Panc1 (cell line): ENCODE results near the gene PPP2R3B. TPM values are rescaled to one million over a fixed set of nuclear protein-coding genes. Genes with fewer than 3 reads are reported as not detected.

Source experiments
- ATAC-seq: fragments of 200-7000 bp; cut with Tn5 transposase; 2 replicates; pipeline ENCODE4 v1.9.1; 2020; ENCODE audit warnings: mild to moderate bottlenecking, moderate library complexity
- BruUV-seq: library from RNA; stranded (reverse); fragments of 400-500 nt; replicated peaks from 2 replicates; lab custom pipeline; 2021; lab: Mats Ljungman, UMichigan
- CTCF ChIA-PET: fragments of 300-600 bp; sonication (Branson Sonifier 250); formaldehyde crosslinking; loops from one replicate; lab custom pipeline; 2022; ENCODE audit warnings: antibody characterized with exemption; lab: Charles Lee
- POLR2A ChIA-PET: fragments of 300-600 bp; sonication (Branson Sonifier 250); formaldehyde crosslinking; loops from one replicate; lab custom pipeline; 2022; ENCODE audit warnings: antibody characterized with exemption; lab: Charles Lee
- DNase-seq: peaks from one replicate; pipeline ENCODE4 v3.0.0-alpha.2; 2010; ENCODE audit warnings: low read depth, low spot score
- H3K27ac ChIP-seq: 2 replicates; pipeline ENCODE4 v1.5.1; 2011; ENCODE audit warnings: mild to moderate bottlenecking, low read length, inconsistent platforms
- H3K27me3 ChIP-seq: fragments of 200-500 bp; sonication (Bioruptor generic); 2 replicates; pipeline ENCODE4 v1.6.0; 2014; ENCODE audit warnings: low read length, inconsistent platforms; ENCODE audit not compliant: control insufficient read depth, insufficient read depth
- H3K36me3 ChIP-seq: fragments of 200-500 bp; sonication (Bioruptor generic); 2 replicates; pipeline ENCODE4 v1.5.1; 2014; ENCODE audit warnings: inconsistent platforms, mild to moderate bottlenecking, low read length, moderate library complexity; ENCODE audit not compliant: control insufficient read depth, insufficient read depth
- H3K4me1 ChIP-seq: 2 replicates; pipeline ENCODE4 v1.5.1; 2011; ENCODE audit warnings: inconsistent platforms, mild to moderate bottlenecking, low read length, moderate library complexity; ENCODE audit not compliant: control insufficient read depth, insufficient read depth
- H3K4me3 ChIP-seq, 2 experiments: 2 replicates each; pipeline ENCODE4 v1.5.1; 2011 to 2012; ENCODE audit warnings: low read depth in 2 of 2, low read length in 2 of 2, mild to moderate bottlenecking in 2 of 2, inconsistent platforms in 1 of 2, moderate library complexity in 1 of 2
- H3K9me3 ChIP-seq: fragments of 200-500 bp; sonication (Bioruptor generic); 2 replicates; pipeline ENCODE4 v1.5.1; 2014; ENCODE audit warnings: low read depth, mild to moderate bottlenecking, inconsistent platforms, low read length, moderate library complexity; ENCODE audit not compliant: control insufficient read depth, insufficient read depth
- POLR2AphosphoS5 ChIP-seq: IDR thresholded peaks from 2 replicates; pipeline ENCODE4 v1.6.1; 2012; ENCODE audit warnings: mild to moderate bottlenecking, low read depth, low read length, moderate library complexity
- SIN3A ChIP-seq: IDR thresholded peaks from 2 replicates; pipeline ENCODE4 v1.6.1; 2012; ENCODE audit warnings: low read depth, mild to moderate bottlenecking, low read length, moderate library complexity, borderline replicate concordance; ENCODE audit not compliant: insufficient read depth
- TCF7L2 ChIP-seq: IDR thresholded peaks from 2 replicates; pipeline ENCODE4 v1.6.1; 2011; ENCODE audit warnings: mild to moderate bottlenecking, low read depth, low read length, inconsistent platforms
- in situ Hi-C: cut with HindIII; loops from 2 replicates; pipeline ENCODE4 v1.10.0; 2016; ENCODE audit warnings: low sequenced_read_pairs, low pct_unique_long_range_greater_than_20kb
- intact Hi-C: fragments of 100-400 bp; cut with micrococcal nuclease; formaldehyde crosslinking; loops from one replicate; pipeline ENCODE4 v1.10.0; 2022; ENCODE audit not compliant: unreplicated experiment
- total RNA-seq: library from RNA; stranded (reverse); gene quantifications from one replicate; pipeline ENCODE4 v1.2.1, GENCODE V29; 2021; ENCODE audit not compliant: unreplicated experiment
- TF ChIP-seq, protein P1 (sequence below): fragments of 450-650 bp; IDR thresholded peaks from 2 replicates; pipeline ENCODE4 v1.5.1; 2017; ENCODE audit warnings: mild to moderate bottlenecking
- TF ChIP-seq, protein P2 (sequence below), 2 experiments: IDR thresholded peaks; 2 replicates each; pipeline ENCODE4 v1.6.1; 2011 to 2012; ENCODE audit warnings: low read depth in 2 of 2, control low read depth in 1 of 2, low read length in 1 of 2, mild to moderate bottlenecking in 1 of 2, moderate library complexity in 1 of 2; ENCODE audit not compliant: insufficient read depth in 1 of 2

The PPP2R3B gene
- total RNA-seq, 1 experiment from 2014 or later = 19.2 TPM

DNA sequence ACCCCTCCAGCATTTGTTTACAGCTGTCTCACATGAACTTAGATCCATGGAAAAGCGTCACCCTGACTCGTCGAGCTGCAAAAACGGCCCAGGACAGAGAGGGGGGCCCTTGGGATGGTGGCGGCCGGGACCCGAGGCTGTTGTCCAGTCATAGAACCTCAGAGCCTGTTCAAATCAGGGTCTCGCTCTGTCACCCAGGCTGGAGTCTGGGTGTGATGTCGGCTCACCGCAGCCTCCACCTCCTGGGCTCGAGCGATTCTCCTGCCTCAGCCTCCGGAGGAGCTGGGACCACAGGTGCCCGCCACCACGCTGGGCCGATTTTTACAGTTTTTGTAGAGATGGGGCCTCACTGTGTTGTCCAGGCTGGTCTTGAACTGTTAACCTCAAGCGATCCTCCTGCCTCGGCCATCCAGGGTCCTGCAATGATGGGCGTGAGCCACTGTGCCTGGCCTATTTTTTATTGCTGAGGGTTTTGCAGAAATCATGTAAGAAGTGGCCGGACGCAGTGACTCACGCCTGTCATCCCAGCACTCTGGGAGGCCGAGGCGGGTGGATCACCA lies 42.6 kb upstream of the PPP2R3B start:
- H3K9me3 ChIP-seq = no peaks in the 10 kb centered on the region
- no peak for ATAC-seq
- H3K4me3 ChIP-seq = no peak overlapping the region
- ChIA-PET CTCF (no interaction called here), POLR2A (no interaction called here)
- H3K4me1 ChIP-seq = no peaks in the 10 kb centered on the region
- in situ Hi-C loops (no loop called here), intact Hi-C loops (no loop called here)
- no peaks in the 10 kb centered on the region for H3K36me3 ChIP-seq
- no TSS peak for BruUV-seq
- no peak for DNase-seq
- TF ChIP-seq, protein P1, sequence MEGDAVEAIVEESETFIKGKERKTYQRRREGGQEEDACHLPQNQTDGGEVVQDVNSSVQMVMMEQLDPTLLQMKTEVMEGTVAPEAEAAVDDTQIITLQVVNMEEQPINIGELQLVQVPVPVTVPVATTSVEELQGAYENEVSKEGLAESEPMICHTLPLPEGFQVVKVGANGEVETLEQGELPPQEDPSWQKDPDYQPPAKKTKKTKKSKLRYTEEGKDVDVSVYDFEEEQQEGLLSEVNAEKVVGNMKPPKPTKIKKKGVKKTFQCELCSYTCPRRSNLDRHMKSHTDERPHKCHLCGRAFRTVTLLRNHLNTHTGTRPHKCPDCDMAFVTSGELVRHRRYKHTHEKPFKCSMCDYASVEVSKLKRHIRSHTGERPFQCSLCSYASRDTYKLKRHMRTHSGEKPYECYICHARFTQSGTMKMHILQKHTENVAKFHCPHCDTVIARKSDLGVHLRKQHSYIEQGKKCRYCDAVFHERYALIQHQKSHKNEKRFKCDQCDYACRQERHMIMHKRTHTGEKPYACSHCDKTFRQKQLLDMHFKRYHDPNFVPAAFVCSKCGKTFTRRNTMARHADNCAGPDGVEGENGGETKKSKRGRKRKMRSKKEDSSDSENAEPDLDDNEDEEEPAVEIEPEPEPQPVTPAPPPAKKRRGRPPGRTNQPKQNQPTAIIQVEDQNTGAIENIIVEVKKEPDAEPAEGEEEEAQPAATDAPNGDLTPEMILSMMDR = no peak
- TF ChIP-seq POLR2AphosphoS5 (no peak), SIN3A (no peak), TCF7L2 (no peak)
- TF ChIP-seq, protein P2, sequence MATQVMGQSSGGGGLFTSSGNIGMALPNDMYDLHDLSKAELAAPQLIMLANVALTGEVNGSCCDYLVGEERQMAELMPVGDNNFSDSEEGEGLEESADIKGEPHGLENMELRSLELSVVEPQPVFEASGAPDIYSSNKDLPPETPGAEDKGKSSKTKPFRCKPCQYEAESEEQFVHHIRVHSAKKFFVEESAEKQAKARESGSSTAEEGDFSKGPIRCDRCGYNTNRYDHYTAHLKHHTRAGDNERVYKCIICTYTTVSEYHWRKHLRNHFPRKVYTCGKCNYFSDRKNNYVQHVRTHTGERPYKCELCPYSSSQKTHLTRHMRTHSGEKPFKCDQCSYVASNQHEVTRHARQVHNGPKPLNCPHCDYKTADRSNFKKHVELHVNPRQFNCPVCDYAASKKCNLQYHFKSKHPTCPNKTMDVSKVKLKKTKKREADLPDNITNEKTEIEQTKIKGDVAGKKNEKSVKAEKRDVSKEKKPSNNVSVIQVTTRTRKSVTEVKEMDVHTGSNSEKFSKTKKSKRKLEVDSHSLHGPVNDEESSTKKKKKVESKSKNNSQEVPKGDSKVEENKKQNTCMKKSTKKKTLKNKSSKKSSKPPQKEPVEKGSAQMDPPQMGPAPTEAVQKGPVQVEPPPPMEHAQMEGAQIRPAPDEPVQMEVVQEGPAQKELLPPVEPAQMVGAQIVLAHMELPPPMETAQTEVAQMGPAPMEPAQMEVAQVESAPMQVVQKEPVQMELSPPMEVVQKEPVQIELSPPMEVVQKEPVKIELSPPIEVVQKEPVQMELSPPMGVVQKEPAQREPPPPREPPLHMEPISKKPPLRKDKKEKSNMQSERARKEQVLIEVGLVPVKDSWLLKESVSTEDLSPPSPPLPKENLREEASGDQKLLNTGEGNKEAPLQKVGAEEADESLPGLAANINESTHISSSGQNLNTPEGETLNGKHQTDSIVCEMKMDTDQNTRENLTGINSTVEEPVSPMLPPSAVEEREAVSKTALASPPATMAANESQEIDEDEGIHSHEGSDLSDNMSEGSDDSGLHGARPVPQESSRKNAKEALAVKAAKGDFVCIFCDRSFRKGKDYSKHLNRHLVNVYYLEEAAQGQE (IDR thresholded peaks at IDR 0.05; ENCODE audit: insufficient read depth in 1 of 2, low read depth in 2 of 2, low read length in 1 of 2) = no peak
- no peak overlapping the region for H3K27ac ChIP-seq
- peaks cover 2% of the 10 kb centered on the region; the same call in 1 of the 2 replicates for H3K27me3 ChIP-seq

DNA sequence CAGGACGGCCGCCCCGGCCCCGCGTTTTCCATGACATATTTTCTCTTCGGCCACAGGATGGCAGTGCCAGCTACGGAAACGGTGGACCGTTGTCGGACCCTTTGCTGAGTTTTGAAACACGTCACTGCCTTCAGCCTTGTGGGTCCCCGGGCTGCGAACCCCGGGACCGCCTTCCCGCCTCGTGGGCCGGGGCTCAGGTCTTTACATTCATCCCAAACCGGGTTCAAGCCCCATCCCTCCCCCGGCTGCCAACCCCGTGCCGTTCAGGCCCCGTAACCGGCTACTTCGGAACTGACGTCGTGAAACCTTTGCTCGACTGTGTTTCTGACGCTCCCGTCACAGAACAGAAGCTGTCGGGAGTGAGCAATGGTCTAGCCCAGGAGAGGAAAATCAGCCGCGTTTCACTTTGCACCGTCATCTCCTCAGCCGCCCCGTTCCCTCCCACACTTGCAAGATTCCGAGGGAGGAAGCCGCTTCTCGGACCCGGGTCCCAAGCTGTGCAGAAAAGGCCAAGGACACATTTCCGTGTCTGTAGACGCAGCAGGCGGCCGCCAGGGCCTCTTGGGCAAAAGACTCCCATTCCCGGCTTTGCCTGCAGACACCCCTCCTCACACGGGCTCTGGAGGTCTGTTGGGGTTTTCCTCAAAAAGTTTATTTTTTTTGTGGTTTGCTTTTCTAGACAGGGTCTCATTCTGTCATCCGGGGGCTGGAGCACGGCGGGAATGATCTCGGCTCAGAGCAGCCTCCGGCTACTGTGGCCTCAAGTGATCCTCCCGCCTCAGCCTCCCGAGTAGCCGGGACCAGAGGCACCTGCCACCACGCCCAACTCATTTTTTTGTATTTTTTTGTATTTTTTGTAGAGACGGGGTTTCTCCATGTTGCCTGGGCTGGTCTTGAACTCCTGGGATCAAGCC lies 41.4 kb upstream of the PPP2R3B start:
- no peaks in the 10 kb centered on the region for H3K36me3 ChIP-seq
- no TSS peak for BruUV-seq
- ChIA-PET CTCF (no interaction called here), POLR2A (no interaction called here)
- no peaks in the 10 kb centered on the region for H3K9me3 ChIP-seq
- DNase-seq (no peak), ATAC-seq (no peak)
- in situ Hi-C loops = no loop called here
- H3K4me1 ChIP-seq = no peaks in the 10 kb centered on the region
- intact Hi-C loops = no loop called here
- no peak overlapping the region for H3K27ac ChIP-seq
- peaks cover 2% of the 10 kb centered on the region; the same call in 1 of the 2 replicates for H3K27me3 ChIP-seq
- H3K4me3 ChIP-seq = no peak overlapping the region
- TF ChIP-seq SIN3A (no peak), POLR2AphosphoS5 (no peak), TCF7L2 (no peak)
- TF ChIP-seq, protein P1 = no peak; the same call in 1 of the 2 replicates
- TF ChIP-seq, protein P2 (IDR thresholded peaks at IDR 0.05; ENCODE audit: insufficient read depth in 1 of 2, low read depth in 2 of 2, low read length in 1 of 2) = no peak
